OCI-LY7 (cell line): Measurements from ENCODE around the gene CCDC127.

Experiments used
- EZH2phosphoT487 ChIP-seq: fragments of 200-600 bp; sonication (generic); IDR thresholded peaks from 2 replicates; pipeline ENCODE4 v1.6.1; 2018; ENCODE audit warnings: low read depth, borderline replicate concordance, mild to moderate bottlenecking, mixed run types, antibody characterized with exemption, low read length, moderate library complexity, mixed read lengths
- TF ChIP-seq, protein P1 (sequence below): fragments of 200-600 bp; sonication (generic); conservative IDR thresholded peaks from 2 replicates; pipeline ENCODE4 v1.5.1; 2014; ENCODE audit warnings: mild to moderate bottlenecking, antibody characterized with exemption, low read length, moderate library complexity, mixed read lengths

DNA sequence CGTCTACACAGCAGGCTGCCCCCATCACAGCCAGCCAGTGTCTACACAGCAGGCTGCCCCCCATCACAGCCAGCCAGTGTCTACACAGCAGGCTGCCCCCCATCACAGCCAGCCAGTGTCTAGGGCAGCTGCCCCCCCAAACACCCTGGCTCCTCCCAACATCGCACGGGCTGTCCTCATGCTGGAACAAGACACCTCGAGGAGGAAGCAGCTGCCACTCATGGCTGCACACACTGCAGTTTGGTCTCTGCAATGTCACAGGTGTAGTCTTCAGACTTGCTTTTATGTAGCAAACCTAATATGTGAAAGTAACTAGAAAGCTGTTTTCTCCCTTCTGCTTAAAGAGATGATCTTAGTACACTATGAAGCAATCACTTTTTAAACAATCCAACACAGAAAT is 17.0 kb downstream of the CCDC127 start:
- TF ChIP-seq, protein P1, sequence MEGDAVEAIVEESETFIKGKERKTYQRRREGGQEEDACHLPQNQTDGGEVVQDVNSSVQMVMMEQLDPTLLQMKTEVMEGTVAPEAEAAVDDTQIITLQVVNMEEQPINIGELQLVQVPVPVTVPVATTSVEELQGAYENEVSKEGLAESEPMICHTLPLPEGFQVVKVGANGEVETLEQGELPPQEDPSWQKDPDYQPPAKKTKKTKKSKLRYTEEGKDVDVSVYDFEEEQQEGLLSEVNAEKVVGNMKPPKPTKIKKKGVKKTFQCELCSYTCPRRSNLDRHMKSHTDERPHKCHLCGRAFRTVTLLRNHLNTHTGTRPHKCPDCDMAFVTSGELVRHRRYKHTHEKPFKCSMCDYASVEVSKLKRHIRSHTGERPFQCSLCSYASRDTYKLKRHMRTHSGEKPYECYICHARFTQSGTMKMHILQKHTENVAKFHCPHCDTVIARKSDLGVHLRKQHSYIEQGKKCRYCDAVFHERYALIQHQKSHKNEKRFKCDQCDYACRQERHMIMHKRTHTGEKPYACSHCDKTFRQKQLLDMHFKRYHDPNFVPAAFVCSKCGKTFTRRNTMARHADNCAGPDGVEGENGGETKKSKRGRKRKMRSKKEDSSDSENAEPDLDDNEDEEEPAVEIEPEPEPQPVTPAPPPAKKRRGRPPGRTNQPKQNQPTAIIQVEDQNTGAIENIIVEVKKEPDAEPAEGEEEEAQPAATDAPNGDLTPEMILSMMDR = no peak
- no peak for TF ChIP-seq EZH2phosphoT487
